ENCODE results near the gene BEAN1.

DNA sequence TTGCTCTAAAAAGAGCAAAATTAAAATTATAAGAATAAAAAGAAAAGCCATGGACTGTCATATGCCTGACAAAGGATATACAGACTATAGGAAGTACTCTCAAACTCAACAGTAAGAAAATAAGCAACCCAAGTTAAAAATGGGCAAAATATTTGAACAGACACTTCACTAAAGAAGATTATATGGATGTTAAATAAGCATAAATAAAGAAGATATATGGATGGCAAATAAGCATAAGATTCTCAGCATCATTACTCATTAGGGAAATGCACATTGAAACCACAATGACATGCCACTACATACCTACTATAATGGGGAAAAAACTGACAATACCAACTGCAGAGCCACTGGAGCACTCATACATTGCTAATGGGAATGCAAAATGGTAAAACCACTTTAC lies 14.9 kb upstream of the BEAN1 start:
- no peak for TF ChIP-seq POLR2AphosphoS5 (IDR thresholded peaks at IDR 0.05)
- TF ChIP-seq, protein P1, sequence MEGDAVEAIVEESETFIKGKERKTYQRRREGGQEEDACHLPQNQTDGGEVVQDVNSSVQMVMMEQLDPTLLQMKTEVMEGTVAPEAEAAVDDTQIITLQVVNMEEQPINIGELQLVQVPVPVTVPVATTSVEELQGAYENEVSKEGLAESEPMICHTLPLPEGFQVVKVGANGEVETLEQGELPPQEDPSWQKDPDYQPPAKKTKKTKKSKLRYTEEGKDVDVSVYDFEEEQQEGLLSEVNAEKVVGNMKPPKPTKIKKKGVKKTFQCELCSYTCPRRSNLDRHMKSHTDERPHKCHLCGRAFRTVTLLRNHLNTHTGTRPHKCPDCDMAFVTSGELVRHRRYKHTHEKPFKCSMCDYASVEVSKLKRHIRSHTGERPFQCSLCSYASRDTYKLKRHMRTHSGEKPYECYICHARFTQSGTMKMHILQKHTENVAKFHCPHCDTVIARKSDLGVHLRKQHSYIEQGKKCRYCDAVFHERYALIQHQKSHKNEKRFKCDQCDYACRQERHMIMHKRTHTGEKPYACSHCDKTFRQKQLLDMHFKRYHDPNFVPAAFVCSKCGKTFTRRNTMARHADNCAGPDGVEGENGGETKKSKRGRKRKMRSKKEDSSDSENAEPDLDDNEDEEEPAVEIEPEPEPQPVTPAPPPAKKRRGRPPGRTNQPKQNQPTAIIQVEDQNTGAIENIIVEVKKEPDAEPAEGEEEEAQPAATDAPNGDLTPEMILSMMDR (IDR thresholded peaks at IDR 0.05), result no peak

All from suprapubic skin (tissue), 3 donors.